Breast epithelium (tissue), 4 donors: ENCODE results near the gene METRN. TPM values are rescaled to one million over a fixed set of nuclear protein-coding genes. Genes with fewer than 3 reads are reported as not detected.

Experiments used
- DNase-seq, 2 donors: peaks; one replicate each; pipeline ENCODE4 v3.0.0-alpha.2; 2019; ENCODE audit warnings: low spot score in 2 of 2
- H3K27ac ChIP-seq, 2 donors: fragments of 200-600 bp; sonication (generic) in 1 of 2; one replicate each; pipeline ENCODE4 v1.5.1; 2016 to 2019; ENCODE audit warnings: mild to moderate bottlenecking in 1 of 2
- H3K27me3 ChIP-seq, 2 donors: fragments of 200-600 bp; sonication (generic) in 1 of 2; one replicate each; pipeline versions ENCODE4 v1.5.1 to v1.6.0; 2017 to 2019; ENCODE audit warnings: control low read depth in 1 of 2, mild to moderate bottlenecking in 1 of 2
- H3K36me3 ChIP-seq: fragments of 200-600 bp; one replicate; pipeline ENCODE4 v1.5.1; 2019
- H3K4me1 ChIP-seq, 2 donors: fragments of 200-600 bp; sonication (generic); one replicate each; pipeline ENCODE4 v1.5.1; 2016 to 2019; ENCODE audit warnings: control low read depth in 1 of 2
- H3K4me3 ChIP-seq, 3 donors: fragments of 200-600 bp; sonication (generic); 1 replicate in 2 of 3; 2 replicates in 1 of 3; pipeline ENCODE4 v1.5.1; 2016 to 2019; ENCODE audit warnings: mild to moderate bottlenecking in 3 of 3, moderate library complexity in 2 of 3
- H3K9me3 ChIP-seq, 2 donors: fragments of 200-600 bp; sonication (generic) in 1 of 2; one replicate each; pipeline ENCODE4 v1.5.1; 2016 to 2019; ENCODE audit warnings: control low read depth in 1 of 2
- CTCF ChIP-seq, 3 donors: fragments of 450-650 bp; IDR thresholded peaks; one replicate each; pipeline ENCODE4 v1.5.1; 2016 to 2017; ENCODE audit warnings: antibody characterized with exemption in 3 of 3, mild to moderate bottlenecking in 3 of 3, moderate library complexity in 3 of 3
- POLR2A ChIP-seq: fragments of 450-650 bp; IDR thresholded peaks from one replicate; pipeline ENCODE4 v1.6.1; 2016; ENCODE audit warnings: antibody characterized with exemption, mild to moderate bottlenecking, moderate library complexity
- POLR2AphosphoS5 ChIP-seq, 3 donors: sonication (generic); formaldehyde crosslinking; IDR thresholded peaks; one replicate each; pipeline ENCODE4 v1.6.1; 2017; ENCODE audit warnings: antibody characterized with exemption in 3 of 3
- intact Hi-C: fragments of 100-400 bp; cut with DNase I; formaldehyde crosslinking; loops from one replicate; pipeline ENCODE4 v1.15.1; 2023; ENCODE audit warnings: low total_unique reads
- total RNA-seq, 3 donors: library from RNA; depleted of rRNA; stranded (reverse); fragments of >200 nt; gene quantifications; one replicate each; pipeline ENCODE4 v1.1.0, GENCODE V29; 2016

METRN gene
- total RNA-seq, 3 donors from 2014 or later = 23.6 to 30.2 (median 24.3) TPM

DNA sequence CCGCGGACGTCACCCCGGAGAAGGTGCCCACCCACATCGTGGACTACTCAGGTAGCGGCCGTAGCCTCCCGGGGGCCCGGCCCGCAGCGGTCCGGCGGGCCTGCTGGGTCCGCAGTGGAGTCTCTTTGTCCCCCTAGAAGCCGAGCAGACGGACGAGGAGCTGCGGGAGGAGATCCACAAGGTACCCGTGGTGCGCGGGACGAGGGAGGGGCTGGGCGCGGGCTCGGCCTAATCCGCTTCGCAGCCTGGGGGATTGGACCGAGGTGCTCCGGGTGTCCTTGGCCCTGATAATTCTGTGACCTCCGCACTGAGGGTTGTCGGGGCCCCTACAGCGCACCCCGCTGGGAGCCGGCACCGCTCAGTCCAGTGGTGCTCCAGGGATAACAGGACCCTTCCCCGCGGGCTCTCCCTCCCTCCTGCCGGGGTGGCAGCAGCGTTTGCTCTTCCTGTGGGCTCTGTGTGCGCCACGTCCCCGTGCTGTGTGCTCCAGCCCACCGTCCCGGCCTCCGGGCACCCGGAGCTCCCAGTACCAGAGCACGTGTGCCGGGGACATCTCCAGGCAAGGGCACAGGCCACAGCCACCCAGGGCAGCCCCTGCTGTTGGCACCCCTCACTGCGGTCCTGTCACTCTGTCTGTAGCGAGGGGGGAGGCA is 46.3 kb upstream of the METRN start:
- Histone ChIP-seq H3K36me3 (peaks cover 10% of the 10 kb centered on the region), H3K27ac (peak overlapping the region; percentile 87), H3K9me3 (no peaks in the 10 kb centered on the region), H3K4me3 (peak overlapping the region; percentile 90 to 97 (median 93)), H3K4me1 (peaks cover 0 to 5% of the 10 kb centered on the region in 2 donors), H3K27me3 (no peaks in the 10 kb centered on the region)
- DNase-seq = no peak
- intact Hi-C loops = loop anchor here (1.0 kb wide), 1 partner anchor 22 kb away; the partner anchor contains the start of gene WDR24
- no peak for TF ChIP-seq POLR2AphosphoS5 (IDR thresholded peaks at IDR 0.05)
- no peak for TF ChIP-seq POLR2A
- TF ChIP-seq CTCF (IDR thresholded peaks at IDR 0.05) = no peak

GRCh38 chr16:669666-670065 is 45.3 kb upstream of the METRN start:
- intact Hi-C loops = no loop called here
- no peak for DNase-seq
- Histone ChIP-seq H3K4me1 (peaks cover 0 to 5% of the 10 kb centered on the region in 2 donors), H3K4me3 (no peak overlapping the region), H3K27ac (no peak overlapping the region), H3K27me3 (no peaks in the 10 kb centered on the region), H3K36me3 (peaks cover 10% of the 10 kb centered on the region), H3K9me3 (no peaks in the 10 kb centered on the region)
- TF ChIP-seq CTCF (IDR thresholded peaks at IDR 0.05) = no peak

DNA sequence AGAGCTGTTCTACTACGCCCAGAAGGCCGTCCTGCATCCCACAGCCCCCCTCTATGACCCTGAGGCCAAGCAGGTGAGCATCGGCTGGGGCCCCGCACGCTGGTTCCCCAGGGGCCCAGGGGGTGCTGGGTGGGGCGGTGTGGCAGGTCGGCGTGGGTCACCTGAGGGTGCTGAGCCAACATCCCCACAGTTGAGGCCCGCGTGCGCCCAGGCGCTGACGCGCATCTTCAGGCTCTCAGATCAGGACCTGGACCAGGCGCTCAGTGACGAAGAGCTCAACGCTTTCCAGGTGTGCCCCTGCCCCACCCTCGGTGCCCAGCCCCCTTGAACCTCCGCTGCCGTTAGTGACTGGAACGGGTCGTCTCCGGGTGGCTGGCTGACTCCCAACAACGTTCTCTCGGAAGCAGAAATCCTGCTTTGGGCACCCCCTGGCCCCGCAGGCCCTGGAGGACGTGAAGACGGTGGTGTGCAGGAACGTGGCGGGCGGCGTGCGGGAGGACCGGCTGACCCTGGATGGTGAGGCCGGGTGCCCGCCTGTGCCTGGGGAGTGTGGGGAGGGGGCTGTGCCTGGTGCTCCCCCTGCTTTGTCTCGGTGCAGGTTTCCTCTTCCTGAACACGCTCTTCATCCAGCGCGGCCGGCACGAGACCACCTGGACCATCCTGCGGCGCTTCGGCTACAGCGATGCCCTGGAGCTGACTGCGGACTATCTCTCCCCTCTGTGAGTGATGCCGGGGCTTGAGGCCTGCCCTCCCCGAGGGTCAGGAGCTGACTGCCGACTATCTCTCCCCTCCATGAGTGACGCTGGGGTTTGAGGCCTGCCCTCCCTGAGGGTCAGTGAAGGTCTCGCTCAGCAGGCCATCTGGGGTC is 44.2 kb upstream of the METRN start:
- TF ChIP-seq CTCF (IDR thresholded peaks at IDR 0.05) (no peak), POLR2A (no peak), POLR2AphosphoS5 (IDR thresholded peaks at IDR 0.05) (no peak)
- peaks cover 10% of the 10 kb centered on the region for H3K36me3 ChIP-seq

GRCh38 chr16:671353-672131 is 43.4 kb upstream of the METRN start:
- no peaks in the 10 kb centered on the region for H3K27me3 ChIP-seq
- peaks cover 0 to 5% of the 10 kb centered on the region in 2 donors for H3K4me1 ChIP-seq
- intact Hi-C loops = no loop called here
- H3K27ac ChIP-seq = no peak overlapping the region
- no peak for DNase-seq
- peaks cover 10% of the 10 kb centered on the region for H3K36me3 ChIP-seq
- H3K9me3 ChIP-seq = no peaks in the 10 kb centered on the region
- H3K4me3 ChIP-seq = no peak overlapping the region
- TF ChIP-seq CTCF (IDR thresholded peaks at IDR 0.05) (no peak), POLR2A (no peak), POLR2AphosphoS5 (IDR thresholded peaks at IDR 0.05) (no peak)

More for the DNA sequence above, 44.2 kb upstream of the METRN start:
- peaks cover 0 to 5% of the 10 kb centered on the region in 2 donors for H3K4me1 ChIP-seq
- no peak overlapping the region for H3K4me3 ChIP-seq
- no peak for DNase-seq
- no peak overlapping the region for H3K27ac ChIP-seq
- H3K27me3 ChIP-seq = no peaks in the 10 kb centered on the region
- no peaks in the 10 kb centered on the region for H3K9me3 ChIP-seq
- intact Hi-C loops = no loop called here
